MV-4-11 (cell line): ENCODE data around the gene CAMK2B.
"Not testable (repeated sequence)": the region's sequence is repeated elsewhere in the genome, so short reads cannot be mapped to it uniquely, and the experiment has no call there.

Source experiments
- DNase-seq: peaks from one replicate; lab custom pipeline; 2025; lab: John Stamatoyannopoulos, UW

Gene CAMK2B

GRCh38 chr7:44216019-44216418 is 109.4 kb downstream of the CAMK2B start:
- DNase-seq = no peak

- no peak for DNase-seq
Measured at GRCh38 chr7:44215531-44215930, 109.9 kb downstream of the CAMK2B start.

- DNase-seq = peak; percentile 47
Measured at GRCh38 chr7:44213877-44214388, 111.5 kb downstream of the CAMK2B start.

- no peak for DNase-seq
Measured at GRCh38 chr7:44213206-44213876, 112.1 kb downstream of the CAMK2B start.

- DNase-seq = no peak
Measured at GRCh38 chr7:44212581-44213184, 112.7 kb downstream of the CAMK2B start.

- DNase-seq = no peak
Measured at GRCh38 chr7:44212018-44212417, 113.4 kb downstream of the CAMK2B start.

GRCh38 chr7:44211126-44211675 is 114.2 kb downstream of the CAMK2B start:
- DNase-seq = no peak

GRCh38 chr7:44210107-44210506 is 115.3 kb downstream of the CAMK2B start:
- DNase-seq = no peak

GRCh38 chr7:44208085-44208484 is 117.3 kb downstream of the CAMK2B start:
- no peak for DNase-seq

- no peak for DNase-seq
Measured at GRCh38 chr7:44206008-44206407, 119.4 kb downstream of the CAMK2B start.

GRCh38 chr7:44201813-44202212 is 123.6 kb downstream of the CAMK2B start:
- DNase-seq = no peak

GRCh38 chr7:44200699-44201461 is 124.5 kb downstream of the CAMK2B start, which contains the start of gene YKT6:
Gene YKT6, plus strand, starts transcription at chr7:44200978. Its CDS starts 158 bp downstream, at chr7:44201136.
- DNase-seq = peak; percentile 96

GRCh38 chr7:44200163-44200562 is 125.2 kb downstream of the CAMK2B start:
- DNase-seq = not testable (repeated sequence)

- no peak for DNase-seq
Measured at GRCh38 chr7:44197474-44197873, 127.9 kb downstream of the CAMK2B start.

GRCh38 chr7:44196450-44196872 is 128.9 kb downstream of the CAMK2B start:
- DNase-seq = peak; percentile 27

GRCh38 chr7:44195889-44196288 is 129.5 kb downstream of the CAMK2B start:
- no peak for DNase-seq

GRCh38 chr7:44194562-44195145 is 130.7 kb downstream of the CAMK2B start:
- no peak for DNase-seq

GRCh38 chr7:44194069-44194468 is 131.3 kb downstream of the CAMK2B start:
- DNase-seq = peak; percentile 49

- no peak for DNase-seq
Measured at GRCh38 chr7:44193011-44193802, 132.2 kb downstream of the CAMK2B start.

GRCh38 chr7:44191171-44191570 is 134.2 kb downstream of the CAMK2B start:
- no peak for DNase-seq
